GM06990 (cell line): Measurements from ENCODE around the gene SCNN1B.

Experiments used
- DNase-seq: peaks from one replicate; pipeline ENCODE4 v3.0.0-alpha.2; 2011; ENCODE audit not compliant: insufficient read length; ENCODE audit errors: extremely low read depth
- H3K27me3 ChIP-seq: replicated peaks from 2 replicates; pipeline ENCODE4 v1.6.0; 2011; ENCODE audit warnings: low read length; ENCODE audit not compliant: control insufficient read depth, insufficient read depth
- H3K36me3 ChIP-seq: 2 replicates; pipeline ENCODE4 v1.5.1; 2011; ENCODE audit warnings: low read length; ENCODE audit not compliant: control insufficient read depth, insufficient read depth
- H3K4me3 ChIP-seq: replicated peaks from 2 replicates; pipeline ENCODE4 v1.5.1; 2011; ENCODE audit warnings: low read depth, mild to moderate bottlenecking, control low read depth, low read length
- TF ChIP-seq, protein P1 (sequence below): IDR thresholded peaks from 2 replicates; pipeline ENCODE4 v1.5.1; 2011; ENCODE audit warnings: low read length, control low read depth, mild to moderate bottlenecking, inconsistent platforms; ENCODE audit not compliant: insufficient read depth, poor library complexity, severe bottlenecking

SCNN1B gene

DNA sequence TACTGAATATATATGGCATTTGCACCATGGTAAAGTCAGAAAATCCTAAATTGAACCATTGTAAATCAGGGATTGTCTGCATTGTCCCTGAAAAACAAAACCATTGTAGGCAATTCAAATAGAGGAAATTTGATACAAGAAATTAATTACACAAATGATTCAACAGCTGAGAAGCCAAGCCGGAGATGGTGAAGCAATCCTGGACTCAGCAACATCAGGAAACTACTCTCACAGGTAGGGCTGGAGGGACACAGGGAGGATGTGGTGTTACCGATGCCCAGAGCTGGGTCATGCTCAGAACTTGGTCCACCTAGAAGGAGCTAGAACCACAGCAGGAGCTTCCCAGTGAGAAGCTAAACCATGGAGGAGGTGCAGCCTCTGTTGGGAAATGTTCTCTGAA, 18.5 kb upstream of the SCNN1B start:
- TF ChIP-seq, protein P1, sequence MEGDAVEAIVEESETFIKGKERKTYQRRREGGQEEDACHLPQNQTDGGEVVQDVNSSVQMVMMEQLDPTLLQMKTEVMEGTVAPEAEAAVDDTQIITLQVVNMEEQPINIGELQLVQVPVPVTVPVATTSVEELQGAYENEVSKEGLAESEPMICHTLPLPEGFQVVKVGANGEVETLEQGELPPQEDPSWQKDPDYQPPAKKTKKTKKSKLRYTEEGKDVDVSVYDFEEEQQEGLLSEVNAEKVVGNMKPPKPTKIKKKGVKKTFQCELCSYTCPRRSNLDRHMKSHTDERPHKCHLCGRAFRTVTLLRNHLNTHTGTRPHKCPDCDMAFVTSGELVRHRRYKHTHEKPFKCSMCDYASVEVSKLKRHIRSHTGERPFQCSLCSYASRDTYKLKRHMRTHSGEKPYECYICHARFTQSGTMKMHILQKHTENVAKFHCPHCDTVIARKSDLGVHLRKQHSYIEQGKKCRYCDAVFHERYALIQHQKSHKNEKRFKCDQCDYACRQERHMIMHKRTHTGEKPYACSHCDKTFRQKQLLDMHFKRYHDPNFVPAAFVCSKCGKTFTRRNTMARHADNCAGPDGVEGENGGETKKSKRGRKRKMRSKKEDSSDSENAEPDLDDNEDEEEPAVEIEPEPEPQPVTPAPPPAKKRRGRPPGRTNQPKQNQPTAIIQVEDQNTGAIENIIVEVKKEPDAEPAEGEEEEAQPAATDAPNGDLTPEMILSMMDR = no peak
- no peaks in the 10 kb centered on the region for H3K36me3 ChIP-seq
- H3K4me3 ChIP-seq = no peak overlapping the region
- H3K27me3 ChIP-seq = no peaks in the 10 kb centered on the region; the same call in 1 of the 2 replicates
- no peak for DNase-seq

DNA sequence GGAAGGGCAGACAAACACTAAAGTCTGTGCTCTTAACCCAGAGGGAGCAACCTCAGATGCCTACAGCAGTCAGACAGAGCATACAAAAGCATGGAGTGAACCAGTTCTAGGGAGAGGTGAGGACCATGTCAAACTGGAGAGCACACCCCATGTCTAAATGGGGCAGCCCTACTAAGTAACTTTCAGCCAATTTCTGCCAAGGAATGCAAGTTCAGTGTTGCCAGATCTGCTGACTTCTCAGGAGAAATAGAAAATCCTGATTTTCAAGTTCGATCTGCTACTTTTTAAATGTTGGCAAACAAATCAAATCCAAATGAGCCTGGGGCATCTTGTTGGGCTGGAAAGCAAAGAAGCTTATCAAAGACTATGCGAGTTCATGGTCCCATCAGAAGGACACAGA, 17.5 kb upstream of the SCNN1B start:
- TF ChIP-seq, protein P1 = no peak

DNA sequence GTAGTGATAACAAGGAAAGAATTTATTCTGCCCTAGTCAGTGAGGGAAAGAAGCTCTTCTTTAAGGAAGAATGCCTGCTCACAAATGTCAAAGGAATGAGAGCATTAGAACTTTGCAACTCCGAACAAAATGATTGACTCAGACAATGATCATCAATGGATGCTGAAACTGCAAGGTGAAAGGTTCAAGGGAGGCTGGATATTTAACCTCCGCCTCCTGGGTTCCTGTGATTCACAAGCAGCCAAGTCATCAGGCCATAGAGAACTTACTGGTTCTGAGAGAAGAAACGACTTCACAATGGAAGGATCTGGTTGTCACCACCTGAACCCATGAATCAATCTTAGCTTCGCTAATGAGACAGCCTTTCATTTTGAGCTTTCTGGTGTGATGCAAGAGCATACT, 16.0 kb upstream of the SCNN1B start:
- no peaks in the 10 kb centered on the region for H3K27me3 ChIP-seq
- no peaks in the 10 kb centered on the region for H3K36me3 ChIP-seq
- TF ChIP-seq, protein P1 = no peak
- H3K4me3 ChIP-seq = no peak overlapping the region
- no peak for DNase-seq

More for the DNA sequence above, 17.5 kb upstream of the SCNN1B start:
- Histone ChIP-seq H3K36me3 (no peaks in the 10 kb centered on the region), H3K27me3 (no peaks in the 10 kb centered on the region; the same call in 1 of the 2 replicates), H3K4me3 (no peak overlapping the region)
- DNase-seq = no peak

DNA sequence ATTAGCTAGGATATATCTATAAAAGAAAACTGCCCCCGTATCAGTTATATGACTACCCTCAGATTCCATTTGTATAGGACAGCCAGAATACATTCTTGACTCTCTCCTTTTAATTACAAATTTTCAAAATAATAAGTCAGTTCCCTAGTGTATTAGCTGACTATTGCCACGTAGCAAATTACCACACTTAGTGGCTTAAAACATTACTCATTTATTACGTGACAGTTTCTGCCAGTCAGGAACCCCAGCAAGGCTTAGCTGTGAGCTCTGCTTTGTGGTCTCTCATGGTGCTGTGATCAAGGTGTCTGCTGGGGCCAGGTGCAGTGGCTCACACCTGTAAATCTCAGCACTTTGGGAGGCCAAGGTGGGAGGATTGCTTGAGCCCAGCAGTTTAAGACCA, 13.9 kb upstream of the SCNN1B start:
- no peaks in the 10 kb centered on the region for H3K27me3 ChIP-seq
- TF ChIP-seq, protein P1 = no peak
- DNase-seq = no peak
- no peak overlapping the region for H3K4me3 ChIP-seq
- H3K36me3 ChIP-seq = no peaks in the 10 kb centered on the region

DNA sequence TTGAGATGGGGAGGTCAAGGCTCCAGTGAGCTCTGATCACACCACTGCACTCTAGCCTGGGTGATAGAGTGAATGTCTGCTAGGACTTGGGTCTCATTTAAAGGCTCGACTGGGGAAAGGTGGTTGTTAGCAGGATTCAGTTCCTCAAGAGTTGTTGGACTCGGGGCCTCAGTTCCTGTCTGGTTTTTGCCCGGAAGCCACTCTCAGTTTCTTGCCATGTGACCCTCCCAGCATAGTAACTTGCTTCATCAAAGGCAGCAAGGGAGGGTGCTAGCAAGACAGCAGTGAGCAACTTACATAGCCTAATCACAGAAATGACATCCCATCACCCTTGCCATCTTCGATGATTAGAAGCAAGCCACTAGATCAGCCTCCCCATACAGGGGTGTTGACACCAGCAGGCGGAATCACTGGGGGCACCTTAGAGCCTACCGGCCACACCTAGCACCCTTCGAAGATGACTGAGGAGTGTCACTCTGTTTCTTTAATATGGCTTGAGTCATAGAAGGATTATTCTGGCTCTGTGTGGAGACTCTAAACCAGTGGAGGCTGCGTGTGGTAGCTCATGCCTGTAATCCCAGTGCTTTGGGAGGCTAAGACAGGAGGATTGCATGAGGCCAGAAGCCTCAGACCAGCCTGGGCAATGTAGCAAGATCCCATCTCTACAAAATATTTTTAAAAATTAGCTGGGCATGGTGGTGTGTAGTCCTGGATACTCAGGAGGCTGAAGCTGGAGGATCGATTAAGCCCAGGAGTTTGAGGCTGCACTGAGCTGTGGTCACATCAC, 13.2 kb upstream of the SCNN1B start:
- Histone ChIP-seq H3K27me3 (no peaks in the 10 kb centered on the region), H3K4me3 (no peak overlapping the region), H3K36me3 (no peaks in the 10 kb centered on the region)
- TF ChIP-seq, protein P1 = no peak
- DNase-seq = no peak
